ENCODE data around the gene SLAMF1. TPM values are rescaled to one million over a fixed set of nuclear protein-coding genes. Genes with fewer than 3 reads are reported as not detected.
"Not testable (repeated sequence)": the region's sequence is repeated elsewhere in the genome, so short reads cannot be mapped to it uniquely, and the experiment has no call there.

The SLAMF1 gene
- total and polyA plus RNA-seq, 2 donors (not counting 1 experiment from before 2014, with no cell fraction given) = 20.7 to 42.3 TPM

DNA sequence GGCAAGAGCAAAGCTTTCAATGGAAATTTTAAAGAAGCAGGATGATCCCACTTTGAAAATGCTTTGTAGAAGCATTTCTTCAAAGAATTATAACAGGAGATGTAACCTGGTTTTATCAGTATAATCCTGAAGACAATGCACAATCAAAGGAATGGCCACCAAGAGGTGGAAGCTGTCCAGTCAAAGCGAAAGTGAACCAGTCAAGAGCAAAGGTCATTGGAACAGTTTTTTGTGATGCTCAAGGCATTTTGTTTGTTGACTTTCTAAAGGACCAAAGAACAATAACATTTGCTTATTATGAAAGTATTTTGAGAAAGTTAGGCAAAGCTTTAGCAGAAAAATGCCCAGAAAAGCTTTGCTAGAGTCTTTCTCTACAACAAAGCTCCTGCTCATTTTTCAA is 62.1 kb downstream of the SLAMF1 start:
- Mint-ChIP-seq H3K4me1 (peaks cover 13% of the 10 kb centered on the region), H3K27ac (no peak overlapping the region), H3K27me3 (no peaks in the 10 kb centered on the region), H3K9me3 (ENCODE audit: insufficient read depth) (peaks cover 4% of the 10 kb centered on the region), H3K4me3 (no peak overlapping the region)
- Histone ChIP-seq H3K4me1 (ENCODE audit: control insufficient read depth in 2 of 2, insufficient read depth in 2 of 2, low read length in 2 of 2) (peaks cover 4 to 5% of the 10 kb centered on the region in 2 donors), H3K4me2 (replicated peaks; ENCODE audit: low read depth, low read length, poor library complexity, severe bottlenecking) (no peak overlapping the region), H4K20me1 (ENCODE audit: control insufficient read depth, insufficient read depth, low read length, poor library complexity, severe bottlenecking) (no peaks in the 10 kb centered on the region), H3K9me3 (ENCODE audit: control extremely low read depth in 1 of 3, control insufficient read depth in 2 of 3, insufficient read depth in 1 of 3, low read length in 2 of 3) (no peaks in the 10 kb centered on the region), H2AFZ (ENCODE audit: insufficient read depth, low read depth, low read length, poor library complexity, severe bottlenecking) (no peak overlapping the region), H3K27me3 (replicated peaks in 1 of 4; ENCODE audit: control extremely low read depth in 1 of 4, control insufficient read depth in 3 of 4, insufficient read depth in 4 of 4, low read length in 3 of 4) (no peaks in the 10 kb centered on the region), H3K9ac (ENCODE audit: low read length) (no peak overlapping the region), H3K4me3 (ENCODE audit: control extremely low read depth in 1 of 5, extremely low read depth in 1 of 5, insufficient read depth in 1 of 5, low read depth in 2 of 5, low read length in 4 of 5) (no peak overlapping the region), H3K79me2 (ENCODE audit: control insufficient read depth, insufficient read depth, low read length) (peaks cover 8% of the 10 kb centered on the region), H3K27ac (ENCODE audit: low read length in 2 of 2) (no peak overlapping the region), H3K36me3 (replicated peaks in 1 of 2; ENCODE audit: control extremely low read depth in 1 of 2, control insufficient read depth in 1 of 2, extremely low read depth in 1 of 2, insufficient read depth in 2 of 2, low read length in 1 of 2) (no peaks in the 10 kb centered on the region)
- DNase-seq (no peak), ATAC-seq (ENCODE audit: low read depth) (no peak)
- CTCF ChIA-PET = interaction anchor here (0.8 to 1.7 kb wide), 5 partner anchors 10 to 156 kb away, joined by 3 to 6 read pairs (median 5); no protein-coding TSS in a partner anchor
- no peak for TF ChIP-seq EZH2 (IDR thresholded peaks at IDR 0.05; ENCODE audit: borderline replicate concordance, insufficient read depth, low read depth, low read length, poor library complexity, severe bottlenecking)
- WGBS (ENCODE audit: insufficient coverage) = no CpG with 5 or more reads among the region's 1 CpG
- intact Hi-C loops (cut with micrococcal nuclease) = no loop called here
- POLR2A ChIA-PET = interaction anchor here (0.5 kb wide), 1 partner anchor 110 kb away, joined by 3 read pairs; no protein-coding TSS in a partner anchor

DNA sequence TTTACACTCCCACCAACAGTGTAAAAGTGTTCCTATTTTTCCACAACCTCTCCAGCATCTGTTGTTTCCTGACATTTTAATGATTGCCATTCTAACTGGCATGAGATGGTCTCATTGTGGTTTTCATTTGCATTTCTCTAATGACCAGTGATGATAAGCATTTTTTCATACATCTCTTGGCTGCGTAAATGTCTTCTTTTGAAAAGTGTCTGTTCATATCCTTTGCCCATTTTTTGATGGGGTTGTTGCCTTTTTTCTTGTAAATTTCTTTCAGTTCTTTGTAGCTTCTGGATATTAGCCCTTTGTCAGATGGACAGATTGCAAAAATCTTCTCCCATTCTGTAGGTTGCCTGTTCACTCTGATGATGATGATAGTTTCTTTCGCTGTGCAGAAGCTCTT is 63.9 kb downstream of the SLAMF1 start:
- POLR2A ChIA-PET = not testable (repeated sequence)

More for the DNA sequence above, 63.9 kb downstream of the SLAMF1 start:
- DNase-seq; H4K20me1 ChIP-seq (ENCODE audit: control insufficient read depth, insufficient read depth, low read length, poor library complexity, severe bottlenecking); intact Hi-C loops (cut with micrococcal nuclease); H3K4me3 ChIP-seq (ENCODE audit: control extremely low read depth in 1 of 5, extremely low read depth in 1 of 5, insufficient read depth in 1 of 5, low read depth in 2 of 5, low read length in 4 of 5); H3K36me3 ChIP-seq (replicated peaks in 1 of 2; ENCODE audit: control extremely low read depth in 1 of 2, control insufficient read depth in 1 of 2, extremely low read depth in 1 of 2, insufficient read depth in 2 of 2, low read length in 1 of 2); H3K27me3 ChIP-seq (replicated peaks in 1 of 4; ENCODE audit: control extremely low read depth in 1 of 4, control insufficient read depth in 3 of 4, insufficient read depth in 4 of 4, low read length in 3 of 4); ATAC-seq (ENCODE audit: low read depth); H3K9ac ChIP-seq (ENCODE audit: low read length); H3K4me2 ChIP-seq (replicated peaks; ENCODE audit: low read depth, low read length, poor library complexity, severe bottlenecking); H3K27ac Mint-ChIP-seq; H3K27ac ChIP-seq (ENCODE audit: low read length in 2 of 2); H2AFZ ChIP-seq (ENCODE audit: insufficient read depth, low read depth, low read length, poor library complexity, severe bottlenecking); H3K27me3 Mint-ChIP-seq; H3K9me3 ChIP-seq (ENCODE audit: control extremely low read depth in 1 of 3, control insufficient read depth in 2 of 3, insufficient read depth in 1 of 3, low read length in 2 of 3); H3K4me3 Mint-ChIP-seq; H3K9me3 Mint-ChIP-seq (ENCODE audit: insufficient read depth): not testable (repeated sequence)
- CTCF ChIA-PET = interaction anchor here (0.7 kb wide), 1 partner anchor 154 kb away, joined by 3 read pairs; no protein-coding TSS in a partner anchor
- peaks cover 26% of the 10 kb centered on the region for H3K4me1 Mint-ChIP-seq
- Histone ChIP-seq H3K79me2 (ENCODE audit: control insufficient read depth, insufficient read depth, low read length) (peaks cover 22% of the 10 kb centered on the region), H3K4me1 (ENCODE audit: control insufficient read depth in 2 of 2, insufficient read depth in 2 of 2, low read length in 2 of 2) (peaks cover 15 to 16% of the 10 kb centered on the region in 2 donors)
- no CpG with 5 or more reads among the region's 2 CpGs for WGBS (ENCODE audit: insufficient coverage)
